Endothelial cell of umbilical vein (primary cell): Measurements from ENCODE around the gene OSBPL5.

Experiments used
- CTCF ChIP-seq, 2 donors: IDR thresholded peaks; 1 replicate in 1 of 2; 2 replicates in 1 of 2; pipeline ENCODE4 v1.5.1; 2011; ENCODE audit warnings: low read length in 2 of 2, mild to moderate bottlenecking in 2 of 2, moderate library complexity in 2 of 2, control low read depth in 1 of 2, inconsistent platforms in 1 of 2, low read depth in 1 of 2; ENCODE audit not compliant: insufficient read depth in 1 of 2; ENCODE audit errors: extremely low read depth in 1 of 2
- EZH2 ChIP-seq: IDR thresholded peaks from 2 replicates; pipeline ENCODE4 v1.6.1; 2012; ENCODE audit warnings: borderline replicate concordance, low read depth, mild to moderate bottlenecking, moderate library complexity, low read length, inconsistent platforms; ENCODE audit not compliant: severe bottlenecking
- JUN ChIP-seq: IDR thresholded peaks from 2 replicates; pipeline ENCODE4 v1.6.1; 2011; ENCODE audit warnings: borderline replicate concordance, low read depth; ENCODE audit not compliant: insufficient read length, insufficient read depth
- POLR2A ChIP-seq: IDR thresholded peaks from 2 replicates; pipeline ENCODE4 v1.6.1; 2012; ENCODE audit warnings: low read depth, mild to moderate bottlenecking, control low read depth, low read length
- POLR2AphosphoS5 ChIP-seq: IDR thresholded peaks from 2 replicates; pipeline ENCODE4 v1.6.1; 2012; ENCODE audit warnings: low read depth, mild to moderate bottlenecking, control low read depth, low read length, moderate library complexity; ENCODE audit not compliant: insufficient read depth
- TF ChIP-seq, protein P1 (sequence below): IDR thresholded peaks from 2 replicates; pipeline ENCODE4 v1.6.1; 2011; ENCODE audit not compliant: insufficient read depth, insufficient read length

DNA sequence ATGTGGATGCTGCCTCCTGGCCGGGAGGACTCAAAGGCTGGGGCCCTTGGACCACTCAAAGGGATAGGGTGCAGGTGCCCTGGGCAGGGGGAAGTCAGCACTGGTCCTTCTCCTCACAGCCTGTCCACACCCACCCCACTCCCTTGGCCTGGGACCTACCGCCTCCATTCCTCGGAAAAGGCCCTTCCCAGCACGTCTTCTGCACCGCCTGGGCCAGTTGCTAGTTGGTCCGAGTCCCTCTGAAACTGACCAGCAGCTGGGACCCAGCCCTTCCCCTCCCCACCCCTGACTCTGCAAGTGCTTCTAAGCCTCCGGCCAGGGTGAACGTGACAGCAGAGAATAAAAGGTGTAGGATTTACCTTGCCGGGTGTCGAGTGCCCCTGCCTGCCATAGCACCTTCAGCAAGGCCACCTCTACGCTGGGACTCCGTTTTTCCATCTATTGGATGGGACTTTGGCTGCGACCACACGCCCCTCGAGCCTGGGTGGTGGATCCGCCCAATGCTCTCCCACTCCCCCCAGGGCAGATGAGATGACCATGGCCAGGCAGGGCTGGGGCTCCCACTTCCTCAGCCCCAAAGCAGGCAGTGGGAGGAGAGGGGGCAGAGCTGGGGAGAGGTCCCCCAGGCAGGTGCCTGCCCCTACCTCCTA, 37.3 kb downstream of the OSBPL5 start:
- TF ChIP-seq CTCF (IDR thresholded peaks at IDR 0.05; ENCODE audit: extremely low read depth in 1 of 2, insufficient read depth in 1 of 2, low read depth in 1 of 2, low read length in 2 of 2), result no peak
- TF ChIP-seq EZH2, result no peak
- TF ChIP-seq JUN, result no peak
- no peak for TF ChIP-seq POLR2A
- TF ChIP-seq, protein P1, sequence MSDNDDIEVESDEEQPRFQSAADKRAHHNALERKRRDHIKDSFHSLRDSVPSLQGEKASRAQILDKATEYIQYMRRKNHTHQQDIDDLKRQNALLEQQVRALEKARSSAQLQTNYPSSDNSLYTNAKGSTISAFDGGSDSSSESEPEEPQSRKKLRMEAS, result no peak
- TF ChIP-seq POLR2AphosphoS5, result no peak
